ENCODE measurements around the gene SLC19A1.
"Not testable (repeated sequence)": the region's sequence is repeated elsewhere in the genome, so short reads cannot be mapped to it uniquely, and the experiment has no call there.

SLC19A1 gene

GRCh38 chr21:45503226-45503625 lies 39.0 kb downstream of the SLC19A1 start:
- DNase-seq: not testable (repeated sequence)

GRCh38 chr21:45502600-45502999 lies 39.6 kb downstream of the SLC19A1 start:
- DNase-seq: no peak

GRCh38 chr21:45502006-45502345 lies 40.3 kb downstream of the SLC19A1 start:
- no peak for DNase-seq

GRCh38 chr21:45501081-45502005 lies 40.9 kb downstream of the SLC19A1 start:
- not testable (repeated sequence) for DNase-seq

GRCh38 chr21:45499970-45500577 lies 42.2 kb downstream of the SLC19A1 start:
- DNase-seq: no peak

GRCh38 chr21:45499201-45499750 lies 43.0 kb downstream of the SLC19A1 start:
- DNase-seq: no peak

- DNase-seq: no peak
These were observed 43.6 kb downstream of the SLC19A1 start for GRCh38 chr21:45498646-45499000.

GRCh38 chr21:45497846-45498645 lies 44.2 kb downstream of the SLC19A1 start:
- DNase-seq: no peak

GRCh38 chr21:45496968-45497845 lies 45.0 kb downstream of the SLC19A1 start:
- DNase-seq: no peak

- no peak for DNase-seq
These were observed 45.9 kb downstream of the SLC19A1 start for GRCh38 chr21:45496151-45496967.

- no peak for DNase-seq
These were observed 47.2 kb downstream of the SLC19A1 start for GRCh38 chr21:45494851-45495680.

- no peak for DNase-seq
These were observed 47.9 kb downstream of the SLC19A1 start for GRCh38 chr21:45494135-45494850.

- no peak for DNase-seq
These were observed 48.7 kb downstream of the SLC19A1 start for GRCh38 chr21:45493401-45494001.

- DNase-seq: no peak
These were observed 49.5 kb downstream of the SLC19A1 start for GRCh38 chr21:45492765-45493164.

GRCh38 chr21:45491623-45492022 lies 50.6 kb downstream of the SLC19A1 start:
- no peak for DNase-seq

- no peak for DNase-seq
These were observed 51.2 kb downstream of the SLC19A1 start for GRCh38 chr21:45491056-45491455.

- DNase-seq: no peak
These were observed 52.0 kb downstream of the SLC19A1 start for GRCh38 chr21:45490049-45490731.

GRCh38 chr21:45489722-45489982 lies 52.6 kb downstream of the SLC19A1 start:
- DNase-seq: no peak
